GM12878 (cell line): ENCODE data around the gene DRD1. TPM values are rescaled to one million over a fixed set of nuclear protein-coding genes. Genes with fewer than 3 reads are reported as not detected.

Source experiments
- ATAC-seq: fragments of 200-7000 bp; cut with Tn5 transposase; 3 replicates; pipeline ENCODE4 v1.9.1; 2020; ENCODE audit warnings: mild to moderate bottlenecking, moderate library complexity
- BruUV-seq: library from RNA; stranded (reverse); fragments of 400-500 nt; replicated peaks from 2 replicates; lab custom pipeline; 2021; lab: Mats Ljungman, UMichigan
- CTCF ChIA-PET: fragments of 300-600 bp; sonication (Branson Sonifier 250); formaldehyde crosslinking; extraction: SDS; loops from one replicate; lab custom pipeline; 2021; ENCODE audit warnings: inconsistent platforms; lab: Yijun Ruan, JAX
- POLR2A ChIA-PET: fragments of 350-600 bp; formaldehyde crosslinking; extraction: SDS; loops from one replicate; lab custom pipeline; 2021; ENCODE audit warnings: inconsistent platforms; lab: Charles Lee
- RAD21 ChIA-PET: fragments of 300-600 bp; sonication (Branson Sonifier 250); formaldehyde crosslinking; loops from one replicate; lab custom pipeline; 2023; ENCODE audit warnings: antibody characterized with exemption; ENCODE audit not compliant: unreplicated experiment; lab: Charles Lee
- SMC1A ChIA-PET: fragments of 300-600 bp; sonication (Branson Sonifier 250); formaldehyde crosslinking; loops from one replicate; lab custom pipeline; 2023; ENCODE audit not compliant: unreplicated experiment, uncharacterized antibody; lab: Charles Lee
- DNase-seq: peaks from one replicate; pipeline ENCODE4 v3.0.0-alpha.2; 2011; ENCODE audit warnings: low read depth, low spot score
- FAIRE-seq: peaks from 3 replicates; lab custom pipeline; 2011; peaks lifted over from hg19 to GRCh38; lab: Jason Lieb, UNC
- H2AFZ ChIP-seq: 2 replicates; pipeline ENCODE4 v1.6.0; 2011; ENCODE audit warnings: low read depth, low read length, control low read depth; ENCODE audit not compliant: control insufficient read depth
- H3K27ac ChIP-seq: 2 replicates; pipeline ENCODE4 v1.5.1; 2011; ENCODE audit warnings: control low read depth; ENCODE audit not compliant: control insufficient read depth, insufficient read depth
- H3K27me3 ChIP-seq, 2 experiments: replicated peaks in 1 of 2; 2 replicates each; pipeline versions ENCODE4 v1.6.0 to v1.6.1; 2011; ENCODE audit warnings: low read length in 1 of 2; ENCODE audit not compliant: control insufficient read depth in 2 of 2, insufficient read depth in 2 of 2
- H3K36me3 ChIP-seq, 2 experiments: 2 replicates each; pipeline ENCODE4 v1.5.1; 2011; ENCODE audit warnings: low read length in 1 of 2; ENCODE audit not compliant: control insufficient read depth in 2 of 2, insufficient read depth in 2 of 2
- H3K4me1 ChIP-seq: 2 replicates; pipeline ENCODE4 v1.6.1; 2011; ENCODE audit warnings: mild to moderate bottlenecking, low read length, moderate library complexity, mixed read lengths; ENCODE audit not compliant: control insufficient read depth, insufficient read depth
- H3K4me2 ChIP-seq: 2 replicates; pipeline ENCODE4 v1.6.0; 2011; ENCODE audit warnings: control low read depth; ENCODE audit not compliant: control insufficient read depth, insufficient read depth
- H3K4me3 ChIP-seq: fragments of 200-600 bp; sonication (generic); 2 replicates; pipeline ENCODE4 v1.5.1; 2016
- H3K79me2 ChIP-seq: 2 replicates; pipeline ENCODE4 v1.6.0; 2011; ENCODE audit warnings: low read length; ENCODE audit not compliant: control insufficient read depth, insufficient read depth
- H3K9ac ChIP-seq: 2 replicates; pipeline ENCODE4 v1.8.0; 2011; ENCODE audit warnings: low read length, control low read depth, mixed read lengths; ENCODE audit not compliant: control insufficient read depth, insufficient read depth
- H3K9me3 ChIP-seq: replicated peaks from 3 replicates; pipeline ENCODE4 v1.5.1; 2011; ENCODE audit warnings: mild to moderate bottlenecking, low read length; ENCODE audit not compliant: control insufficient read depth, insufficient read depth
- H4K20me1 ChIP-seq: 2 replicates; pipeline ENCODE4 v1.6.0; 2011; ENCODE audit not compliant: control insufficient read depth, insufficient read depth
- BCL11A ChIP-seq: IDR thresholded peaks from 2 replicates; pipeline ENCODE4 v1.6.1; 2011; ENCODE audit warnings: low read depth, low read length
- BRCA1 ChIP-seq: IDR thresholded peaks from 2 replicates; pipeline ENCODE4 v1.6.1; 2011; ENCODE audit warnings: low read depth, low read length, improper control_type of control experiment
- CBFB ChIP-seq: IDR thresholded peaks from 2 replicates; pipeline ENCODE4 v1.6.1; 2016; ENCODE audit warnings: antibody characterized with exemption, low read depth
- ELK1 ChIP-seq: IDR thresholded peaks from 2 replicates; pipeline ENCODE4 v1.6.1; 2012; ENCODE audit warnings: low read depth, low read length, improper control_type of control experiment
- HDGF ChIP-seq: fragments of 450-650 bp; IDR thresholded peaks from 2 replicates; pipeline ENCODE4 v1.6.1; 2016; ENCODE audit warnings: antibody characterized with exemption
- IKZF1 ChIP-seq: fragments of 450-650 bp; conservative IDR thresholded peaks from 2 replicates; pipeline ENCODE4 v1.6.1; 2017; ENCODE audit warnings: antibody characterized with exemption, mild to moderate bottlenecking
- MEF2B ChIP-seq: fragments of 450-650 bp; IDR thresholded peaks from 2 replicates; pipeline ENCODE4 v1.6.1; 2018; ENCODE audit warnings: mild to moderate bottlenecking, moderate library complexity; ENCODE audit not compliant: partially characterized antibody, poor library complexity, severe bottlenecking
- MTA3 ChIP-seq: IDR thresholded peaks from 2 replicates; pipeline ENCODE4 v1.6.1; 2012; ENCODE audit warnings: low read length, inconsistent platforms, borderline replicate concordance
- NRF1 ChIP-seq: conservative IDR thresholded peaks from 2 replicates; pipeline ENCODE4 v1.6.1; 2011; ENCODE audit warnings: mild to moderate bottlenecking, low read depth, low read length, improper control_type of control experiment
- RBBP5 ChIP-seq: fragments of 200-600 bp; sonication (generic); conservative IDR thresholded peaks from 2 replicates; pipeline ENCODE4 v1.6.1; 2016
- ZBTB4 ChIP-seq: fragments of 450-650 bp; formaldehyde crosslinking; IDR thresholded peaks from 2 replicates; pipeline ENCODE4 v1.4.0; 2022; ENCODE audit warnings: mild to moderate bottlenecking, moderate library complexity
- ZNF217 ChIP-seq: fragments of 450-650 bp; IDR thresholded peaks from 2 replicates; pipeline ENCODE4 v1.6.1; 2017; ENCODE audit warnings: antibody characterized with exemption, mild to moderate bottlenecking
- WGBS: methylation state at CpG from one replicate; pipeline ENCODE4 v1.1.6; 2016; ENCODE audit warnings: low lambda C conversion rate; ENCODE audit not compliant: insufficient replicate concordance, insufficient coverage; ENCODE audit errors: missing lambda C conversion rate; 5-methylcytosine and 5-hydroxymethylcytosine counted together
- in situ Hi-C: fragments of 300-500 bp; cut with MboI; formaldehyde crosslinking; loops from 9 replicates; pipeline ENCODE4 v1.14.3; 2018; ENCODE audit warnings: mixed read lengths
- intact Hi-C: fragments of 100-400 bp; cut with micrococcal nuclease; formaldehyde crosslinking; loops from one replicate; pipeline ENCODE4 v1.14.2; 2022; ENCODE audit not compliant: unreplicated experiment
- polyA plus RNA-seq, 11 experiments: library from polyadenylated mRNA; depleted of rRNA in 4 of 11; unstranded in 6 of 11; stranded (reverse) in 5 of 11; fragments of >200 nt; fragmentation: Nextera tagmentation in 4 of 11; fragmentation: Illumina TruSeq in 1 of 11; extraction: Ambion mirVana in 4 of 11; extraction: Trizol in 1 of 11; gene quantifications; 1 replicate in 1 of 11; 2 replicates in 10 of 11; pipeline versions ENCODE4 v1.2.1 to v1.2.3, GENCODE V29; 2011 to 2016; ENCODE audit warnings: inconsistent platforms in 2 of 11, missing spikeins in 2 of 11, low read depth in 1 of 11
- total RNA-seq, 4 experiments: library from RNA; depleted of rRNA in 3 of 4; stranded (reverse); fragments of >200 nt in 3 of 4; fragmentation: Illumina TruSeq in 1 of 4; extraction: Trizol in 1 of 4; gene quantifications; 2 replicates each; pipeline versions ENCODE4 v1.2.1 to v1.2.3, GENCODE V29; 2013 to 2021

The DRD1 gene
- total and polyA plus RNA-seq, 10 of the 15 experiments (the other 5 are each of a cell fraction or from before 2014, with no cell fraction given), result not detected

GRCh38 chr5:175484322-175484721 lies 40.3 kb upstream of the DRD1 start:
- H4K20me1 ChIP-seq, result peaks cover 10% of the 10 kb centered on the region
- POLR2A ChIA-PET, result no interaction called here

More at GRCh38 chr5:175484322-175484721, 40.3 kb upstream of the DRD1 start:
- no peak for ATAC-seq
- Histone ChIP-seq H3K36me3 (peaks cover 0 to 13% of the 10 kb centered on the region in 2 experiments; a peak in 3 of 4 replicates), H3K4me2 (no peak overlapping the region), H3K4me3 (no peak overlapping the region), H3K9ac (no peak overlapping the region), H3K79me2 (peaks cover 85% of the 10 kb centered on the region), H2AFZ (no peak overlapping the region), H3K9me3 (no peaks in the 10 kb centered on the region), H3K4me1 (no peaks in the 10 kb centered on the region), H3K27ac (no peak overlapping the region), H3K27me3 (no peaks in the 10 kb centered on the region)
- DNase-seq, result no peak
- ChIA-PET SMC1A (no interaction called here), CTCF (interaction anchor here (0.6 kb wide), 1 partner anchor 9 kb away, joined by 3 read pairs; no protein-coding TSS in a partner anchor), RAD21 (no interaction called here)
- no peak for FAIRE-seq
- intact Hi-C loops, result no loop called here
- TF ChIP-seq ZNF217 (no peak), BCL11A (no peak), NRF1 (no peak), RBBP5 (no peak), ELK1 (no peak), ZBTB4 (CRISPR knock-in tag) (no peak), CBFB (no peak), MTA3 (no peak), MEF2B (no peak), BRCA1 (no peak), HDGF (no peak), IKZF1 (no peak)
- BruUV-seq, result no TSS peak
- in situ Hi-C loops, result no loop called here
- WGBS, result 98% methylated on average over 26 of the region's 26 CpGs
